ENCODE data around the gene ADRA2B. TPM values are rescaled to one million over a fixed set of nuclear protein-coding genes. Genes with fewer than 3 reads are reported as not detected.
"Not testable (repeated sequence)": the region's sequence is repeated elsewhere in the genome, so short reads cannot be mapped to it uniquely, and the experiment has no call there.

The ADRA2B gene
- total RNA-seq, 2 donors from 2014 or later = under 0.01 to 0.26 TPM

DNA sequence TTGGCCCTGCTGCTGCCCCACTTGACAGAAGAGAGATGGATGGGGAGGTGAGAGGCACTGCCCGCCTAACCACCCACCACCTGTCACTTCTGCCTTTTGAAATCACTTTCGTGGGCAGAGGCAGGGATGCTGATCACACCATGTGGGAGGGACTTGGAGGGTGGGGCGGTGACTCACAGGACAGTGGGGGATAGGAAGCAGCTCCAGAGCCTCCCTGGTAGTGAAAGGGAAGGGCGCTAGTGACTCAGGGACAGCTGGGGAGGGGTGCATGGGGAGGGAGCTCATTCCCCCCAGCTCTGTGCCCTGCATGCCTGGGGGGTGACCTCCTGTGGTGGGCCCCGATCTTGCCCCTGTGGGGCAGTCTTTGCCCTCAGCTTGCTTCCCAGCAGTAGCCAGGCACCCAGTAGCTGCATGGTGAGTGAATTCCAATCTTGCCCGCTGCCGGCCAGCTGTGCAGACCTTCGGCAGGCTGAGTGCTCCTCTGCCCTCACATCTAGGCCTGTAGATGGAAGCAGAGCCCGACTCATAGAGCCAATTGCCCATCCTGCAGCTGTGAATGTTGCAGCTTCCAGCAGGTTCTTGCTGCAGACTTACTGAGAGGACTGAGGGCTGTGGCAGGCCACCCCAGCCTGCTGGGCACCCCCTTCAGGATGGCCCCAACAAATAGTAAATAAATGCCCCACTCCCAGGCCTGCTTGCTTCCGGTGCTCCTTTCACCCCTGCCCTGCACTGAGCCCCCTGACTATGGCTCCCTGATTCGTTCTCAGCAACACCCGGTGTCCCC is 53.1 kb downstream of the ADRA2B start:
- H3K4me3 ChIP-seq; intact Hi-C loops (cut with DNase I); H3K4me1 ChIP-seq; H3K9me3 ChIP-seq; H3K27ac ChIP-seq; H3K27me3 ChIP-seq; H3K36me3 ChIP-seq (replicated peaks in 1 of 2; ENCODE audit: insufficient read depth in 1 of 2, low read depth in 2 of 2): not testable (repeated sequence)
- peak in 2 of 4 donors; percentile 21 to 31 for DNase-seq
- TF ChIP-seq, protein P1, sequence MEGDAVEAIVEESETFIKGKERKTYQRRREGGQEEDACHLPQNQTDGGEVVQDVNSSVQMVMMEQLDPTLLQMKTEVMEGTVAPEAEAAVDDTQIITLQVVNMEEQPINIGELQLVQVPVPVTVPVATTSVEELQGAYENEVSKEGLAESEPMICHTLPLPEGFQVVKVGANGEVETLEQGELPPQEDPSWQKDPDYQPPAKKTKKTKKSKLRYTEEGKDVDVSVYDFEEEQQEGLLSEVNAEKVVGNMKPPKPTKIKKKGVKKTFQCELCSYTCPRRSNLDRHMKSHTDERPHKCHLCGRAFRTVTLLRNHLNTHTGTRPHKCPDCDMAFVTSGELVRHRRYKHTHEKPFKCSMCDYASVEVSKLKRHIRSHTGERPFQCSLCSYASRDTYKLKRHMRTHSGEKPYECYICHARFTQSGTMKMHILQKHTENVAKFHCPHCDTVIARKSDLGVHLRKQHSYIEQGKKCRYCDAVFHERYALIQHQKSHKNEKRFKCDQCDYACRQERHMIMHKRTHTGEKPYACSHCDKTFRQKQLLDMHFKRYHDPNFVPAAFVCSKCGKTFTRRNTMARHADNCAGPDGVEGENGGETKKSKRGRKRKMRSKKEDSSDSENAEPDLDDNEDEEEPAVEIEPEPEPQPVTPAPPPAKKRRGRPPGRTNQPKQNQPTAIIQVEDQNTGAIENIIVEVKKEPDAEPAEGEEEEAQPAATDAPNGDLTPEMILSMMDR (IDR thresholded peaks at IDR 0.05) = peak in 2 of 7 experiments; percentile 22 to 27
- peak; percentile 31 for ATAC-seq
- WGBS, 2 donors = 66 to 68% methylated on average over 8 to 11 of the region's 12 CpGs

Other genes starting within 250 kb of the ADRA2B start
- 10 to 100 TPM; 46.7 to 62.6 TPM for gene ANKRD36C, start 124.7 kb downstream of the ADRA2B start, total RNA-seq
- 1 to 10 TPM; 1.6 to 2.0 TPM for gene GPAT2, start 81.7 kb downstream of the ADRA2B start, total RNA-seq
- gene ASTL, start 21.9 kb upstream of the ADRA2B start, total RNA-seq = not detected
- gene DUSP2, start 28.9 kb upstream of the ADRA2B start, total RNA-seq = 1 to 10 TPM; 6.0 to 9.2 TPM
- gene STARD7, start 92.3 kb upstream of the ADRA2B start, total RNA-seq = 10 to 100 TPM; 68.5 to 91.3 TPM
- gene TMEM127, start 149.4 kb upstream of the ADRA2B start, total RNA-seq = 10 to 100 TPM; 22.1 to 33.5 TPM
- gene CIAO1, start 149.7 kb upstream of the ADRA2B start, total RNA-seq = 10 to 100 TPM; 58.1 to 92.0 TPM
- gene SNRNP200, start 189.0 kb upstream of the ADRA2B start, total RNA-seq = 100 to 1,000 TPM in 1 of 2 donors, 10 to 100 TPM in 1; 58.1 to 110 TPM
- gene ITPRIPL1, start 208.7 kb upstream of the ADRA2B start, total RNA-seq = 1 to 10 TPM in 1 of 2 donors, under 1 TPM in 1; 0.33 to 1.8 TPM
- under 1 TPM in 1 of 2 donors, not detected in 1; 0.52 TPM for gene NCAPH, start 219.2 kb upstream of the ADRA2B start, total RNA-seq

Data from body of pancreas (tissue), 4 donors.